Stimulated activated CD8-positive, alpha-beta memory T cell treated with anti-CD3 and anti-CD28 coated beads, Interleukin-15, amount 100 ng/mL, for 24 hours (primary cell): Measurements from ENCODE around the gene STIM2.

Experiments
- DNase-seq: peaks from one replicate; pipeline ENCODE4 v3.0.0-alpha.2; 2020; ENCODE audit warnings: low read depth

Gene STIM2

GRCh38 chr4:27046851-27047250 lies 186.2 kb downstream of the STIM2 start:
- no peak for DNase-seq

- DNase-seq: no peak
Measured at GRCh38 chr4:27048429-27049238, 188.0 kb downstream of the STIM2 start.

DNA sequence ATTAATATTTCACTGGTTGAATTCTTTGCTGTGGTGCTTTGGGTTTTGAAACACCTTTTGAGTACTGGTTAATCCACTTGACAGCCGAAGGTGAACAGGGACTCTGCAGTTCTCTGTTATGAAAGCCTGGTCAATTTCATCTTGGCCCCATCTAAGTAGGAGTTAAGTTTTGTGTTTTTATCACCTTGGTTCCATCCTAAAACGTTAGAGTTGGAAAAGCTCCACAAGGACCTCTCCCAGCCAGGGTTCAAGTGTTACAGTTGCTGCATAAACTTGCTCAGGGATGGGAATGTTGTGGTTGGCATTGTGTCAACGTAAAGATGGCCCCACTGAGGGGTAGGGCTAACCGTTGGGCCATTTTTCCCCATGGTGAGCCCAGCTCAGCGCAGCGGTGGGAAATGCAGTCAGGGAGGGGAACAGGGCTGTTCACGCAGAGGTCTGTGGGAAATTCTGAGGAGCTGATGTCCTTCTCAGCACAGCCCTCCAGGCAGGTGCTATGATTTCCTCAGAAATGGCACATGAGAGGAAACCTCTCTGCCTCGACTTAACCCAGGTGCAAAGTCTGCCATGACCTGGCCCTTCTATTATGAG lies 188.7 kb downstream of the STIM2 start:
- DNase-seq: no peak

GRCh38 chr4:27050731-27051130 lies 190.1 kb downstream of the STIM2 start:
- no peak for DNase-seq

DNA sequence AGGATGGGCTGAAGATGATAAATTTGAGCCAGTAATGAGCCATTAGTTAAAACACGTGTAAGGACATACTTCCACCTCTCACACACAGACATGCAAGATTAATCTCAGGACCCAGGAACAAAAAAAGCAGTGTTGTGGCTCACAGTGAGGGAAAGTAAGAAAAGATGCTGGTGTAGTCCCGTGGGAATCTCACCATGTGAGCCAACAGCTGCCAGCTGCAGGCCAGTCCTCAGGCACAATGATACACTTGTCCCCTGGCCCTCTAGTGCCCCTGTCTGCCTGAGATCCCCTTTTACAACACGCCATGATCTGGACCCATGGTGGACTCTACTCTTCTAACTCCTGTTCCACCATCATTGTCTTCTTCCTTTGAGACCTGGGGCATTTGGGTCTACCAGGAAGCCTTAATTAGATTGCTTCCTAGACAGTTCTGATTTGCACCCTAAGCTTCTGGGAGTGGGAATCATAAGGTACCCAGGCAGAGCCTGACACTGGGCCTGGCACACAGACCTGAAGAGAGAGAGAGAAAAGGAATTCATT lies 194.7 kb downstream of the STIM2 start:
- DNase-seq: no peak

- no peak for DNase-seq
Measured at GRCh38 chr4:27056281-27056680, 195.6 kb downstream of the STIM2 start.

GRCh38 chr4:27057053-27057452 lies 196.4 kb downstream of the STIM2 start:
- DNase-seq: no peak

DNA sequence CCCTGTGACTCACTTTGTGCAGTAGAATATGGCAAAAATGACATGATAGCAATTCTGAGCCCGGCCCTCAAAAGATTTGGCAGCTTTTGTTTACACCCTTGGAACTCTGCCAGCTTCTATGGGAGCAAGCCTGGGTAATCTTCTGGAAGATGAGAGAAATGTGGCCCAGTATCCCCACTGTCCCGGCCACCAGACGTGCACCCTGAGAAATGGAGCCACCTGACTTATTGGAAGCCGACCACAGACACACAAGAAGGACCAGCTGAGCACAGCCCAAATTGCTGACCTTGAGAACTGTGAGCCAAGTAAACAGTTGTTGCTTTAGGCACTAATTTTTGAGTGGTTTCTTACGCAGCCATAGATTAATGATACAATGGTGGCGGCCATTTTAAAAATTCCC lies 197.0 kb downstream of the STIM2 start:
- no peak for DNase-seq

GRCh38 chr4:27058819-27059406 lies 198.3 kb downstream of the STIM2 start:
- no peak for DNase-seq

GRCh38 chr4:27059446-27059845 lies 198.8 kb downstream of the STIM2 start:
- DNase-seq: no peak

GRCh38 chr4:27062256-27062655 lies 201.6 kb downstream of the STIM2 start:
- no peak for DNase-seq

GRCh38 chr4:27066591-27066990 lies 205.9 kb downstream of the STIM2 start:
- DNase-seq: no peak

GRCh38 chr4:27068151-27068867 lies 207.7 kb downstream of the STIM2 start:
- no peak for DNase-seq
